Smooth muscle cell of the brain vasculature (primary cell): ENCODE data around the gene TMEM94.
"Not testable (repeated sequence)": the region's sequence is repeated elsewhere in the genome, so short reads cannot be mapped to it uniquely, and the experiment has no call there.

Experiments
- DNase-seq: peaks from one replicate; pipeline ENCODE4 v3.0.0-alpha.2; 2012; ENCODE audit warnings: low read depth, low spot score

TMEM94 gene

GRCh38 chr17:75445296-75445695 is 11.1 kb upstream of the TMEM94 start:
- DNase-seq = no peak

- not testable (repeated sequence) for DNase-seq
Observed at GRCh38 chr17:75445896-75446295, 10.5 kb upstream of the TMEM94 start.

- no peak for DNase-seq
Observed at GRCh38 chr17:75447951-75448856, 8.2 kb upstream of the TMEM94 start.

- DNase-seq = no peak
Observed at GRCh38 chr17:75450270-75450669, 6.2 kb upstream of the TMEM94 start.

- DNase-seq = no peak
Observed at GRCh38 chr17:75454193-75454592, 2.2 kb upstream of the TMEM94 start.

- DNase-seq = not testable (repeated sequence)
Observed at GRCh38 chr17:75454672-75455071, 1.8 kb upstream of the TMEM94 start.

GRCh38 chr17:75456039-75456416 is 407 bp upstream of the TMEM94 start:
- DNase-seq = no peak

GRCh38 chr17:75457047-75457654 is 716 bp downstream of the TMEM94 start:
- DNase-seq = no peak

- DNase-seq = no peak
Observed at GRCh38 chr17:75459246-75459589, 2.8 kb downstream of the TMEM94 start.

- no peak for DNase-seq
Observed at GRCh38 chr17:75459590-75460267, 3.3 kb downstream of the TMEM94 start.

- DNase-seq = no peak
Observed at GRCh38 chr17:75460295-75460694, 3.9 kb downstream of the TMEM94 start.

- DNase-seq = no peak
Observed at GRCh38 chr17:75463603-75464002, 7.2 kb downstream of the TMEM94 start.

- no peak for DNase-seq
Observed at GRCh38 chr17:75465039-75465438, 8.6 kb downstream of the TMEM94 start.

GRCh38 chr17:75468291-75468754 is 11.9 kb downstream of the TMEM94 start:
- DNase-seq = no peak

- DNase-seq = no peak
Observed at GRCh38 chr17:75468779-75469373, 12.4 kb downstream of the TMEM94 start.

GRCh38 chr17:75471207-75471606 is 14.8 kb downstream of the TMEM94 start:
- no peak for DNase-seq

GRCh38 chr17:75472119-75472518 is 15.7 kb downstream of the TMEM94 start:
- DNase-seq = no peak

GRCh38 chr17:75473246-75473645 is 16.8 kb downstream of the TMEM94 start:
- no peak for DNase-seq

- no peak for DNase-seq
Observed at GRCh38 chr17:75474736-75475135, 18.3 kb downstream of the TMEM94 start.

- peak; percentile 59 for DNase-seq
Observed at GRCh38 chr17:75475144-75475835, 18.9 kb downstream of the TMEM94 start.

- DNase-seq = no peak
Observed at GRCh38 chr17:75475851-75476250, 19.4 kb downstream of the TMEM94 start.

GRCh38 chr17:75476271-75476671 is 19.8 kb downstream of the TMEM94 start:
- no peak for DNase-seq
